HepG2 (cell line): Measurements from ENCODE around the gene CLDN19. TPM values are rescaled to one million over a fixed set of nuclear protein-coding genes. Genes with fewer than 3 reads are reported as not detected.

Experiments used
- ASH2L ChIP-seq: fragments of 300-600, 200-600 bp; sonication (generic); IDR thresholded peaks from 2 replicates; pipeline ENCODE4 v1.7.0; 2017; ENCODE audit warnings: low read depth, mild to moderate bottlenecking, moderate library complexity, mixed read lengths, low read length; ENCODE audit not compliant: insufficient read length
- CBFB ChIP-seq: sonication (generic); formaldehyde crosslinking; IDR thresholded peaks from 2 replicates; pipeline ENCODE4 v1.4.0; 2020; ENCODE audit warnings: missing genetic modification reagents
- CERS6 ChIP-seq: sonication (generic); formaldehyde crosslinking; IDR thresholded peaks from 2 replicates; pipeline ENCODE4 v1.5.0; 2020; ENCODE audit warnings: missing genetic modification reagents
- FOXK1 ChIP-seq: sonication (generic); formaldehyde crosslinking; IDR thresholded peaks from 2 replicates; pipeline ENCODE4 v1.4.0; 2020; ENCODE audit warnings: low read depth, missing genetic modification reagents, borderline replicate concordance
- GABPA ChIP-seq, 2 experiments: IDR thresholded peaks; 2 replicates each; pipeline ENCODE4 v1.6.1; 2011 to 2016; ENCODE audit warnings: low read depth in 2 of 2, low read length in 1 of 2, missing biosample characterization in 1 of 2, missing genetic modification characterization in 1 of 2
- JDP2 ChIP-seq: sonication (generic); formaldehyde crosslinking; IDR thresholded peaks from 2 replicates; pipeline ENCODE4 v1.8.1; 2022; ENCODE audit warnings: missing genetic modification reagents, borderline replicate concordance
- MEF2D ChIP-seq: sonication (generic); formaldehyde crosslinking; IDR thresholded peaks from 2 replicates; pipeline ENCODE4 v1.5.1; 2020; ENCODE audit warnings: mild to moderate bottlenecking, missing genetic modification reagents
- MIER2 ChIP-seq: IDR thresholded peaks from 2 replicates; pipeline ENCODE4 v1.6.1; 2016; ENCODE audit warnings: missing biosample characterization, missing genetic modification reagents
- NR0B2 ChIP-seq: sonication (generic); formaldehyde crosslinking; IDR thresholded peaks from 2 replicates; pipeline ENCODE4 v1.4.0; 2020; ENCODE audit warnings: mild to moderate bottlenecking, missing genetic modification reagents
- PRDM10 ChIP-seq: sonication (generic); formaldehyde crosslinking; IDR thresholded peaks from 2 replicates; pipeline ENCODE4 v1.4.0; 2020; ENCODE audit warnings: low read depth, missing genetic modification reagents
- RAD21 ChIP-seq: fragments of 450-650 bp; formaldehyde crosslinking; IDR thresholded peaks from 2 replicates; pipeline ENCODE4 v1.5.0; 2020; ENCODE audit warnings: mild to moderate bottlenecking
- SIX4 ChIP-seq: sonication (generic); formaldehyde crosslinking; IDR thresholded peaks from 2 replicates; pipeline ENCODE4 v1.4.0; 2020; ENCODE audit warnings: missing genetic modification reagents
- SNAPC5 ChIP-seq: sonication (generic); formaldehyde crosslinking; IDR thresholded peaks from 2 replicates; pipeline ENCODE4 v1.8.1; 2023; ENCODE audit warnings: mild to moderate bottlenecking, missing genetic modification reagents, borderline replicate concordance
- TEAD2 ChIP-seq: sonication (generic); formaldehyde crosslinking; IDR thresholded peaks from 2 replicates; pipeline ENCODE4 v1.9.0; 2021; ENCODE audit warnings: missing genetic modification reagents
- ZC3H13 ChIP-seq: sonication (generic); formaldehyde crosslinking; IDR thresholded peaks from 2 replicates; pipeline ENCODE4 v1.8.1; 2023; ENCODE audit warnings: mild to moderate bottlenecking, missing genetic modification reagents, moderate library complexity
- ZFP36 ChIP-seq: fragments of 150-350 bp; IDR thresholded peaks from 2 replicates; pipeline ENCODE4 v1.6.1; 2018; ENCODE audit warnings: borderline replicate concordance, low read length, low read depth; ENCODE audit not compliant: partially characterized antibody
- ZFP37 ChIP-seq: sonication (generic); formaldehyde crosslinking; IDR thresholded peaks from 2 replicates; pipeline ENCODE4 v1.4.0; 2020; ENCODE audit warnings: missing genetic modification reagents, borderline replicate concordance
- ZNF33A ChIP-seq: sonication (generic); formaldehyde crosslinking; IDR thresholded peaks from 2 replicates; pipeline ENCODE4 v1.5.1; 2020; ENCODE audit warnings: missing genetic modification reagents, mild to moderate bottlenecking, moderate library complexity, borderline replicate concordance
- ZNF563 ChIP-seq: sonication (generic); formaldehyde crosslinking; IDR thresholded peaks from 2 replicates; pipeline ENCODE4 v1.8.0; 2022; ENCODE audit warnings: mild to moderate bottlenecking, moderate library complexity, missing genetic modification reagents
- ZNF572 ChIP-seq: sonication (generic); formaldehyde crosslinking; IDR thresholded peaks from 2 replicates; pipeline ENCODE4 v1.5.1; 2020; ENCODE audit warnings: mild to moderate bottlenecking, missing genetic modification reagents
- ZNF768 ChIP-seq: sonication (generic); formaldehyde crosslinking; IDR thresholded peaks from 2 replicates; pipeline ENCODE4 v1.4.0; 2020; ENCODE audit warnings: missing genetic modification reagents
- ZNF850 ChIP-seq: sonication (generic); formaldehyde crosslinking; conservative IDR thresholded peaks from 2 replicates; pipeline ENCODE4 v1.9.0; 2021; ENCODE audit warnings: mild to moderate bottlenecking, missing genetic modification reagents
- polyA plus RNA-seq, 8 experiments: library from polyadenylated mRNA; depleted of rRNA in 3 of 8; stranded (reverse) in 7 of 8; unstranded in 1 of 8; fragments of >200 nt; fragmentation: Illumina TruSeq in 4 of 8; extraction: Trizol in 4 of 8; gene quantifications; 2 replicates each; pipeline versions ENCODE4 v1.2.1 to v1.2.3, GENCODE V29; 2011 to 2016; ENCODE audit warnings: low read depth in 4 of 8, missing spikeins in 1 of 8, mixed read lengths in 1 of 8; ENCODE audit not compliant: insufficient read depth in 1 of 8
- total RNA-seq, 5 experiments: library from RNA; depleted of rRNA; stranded (reverse); fragments of >200 nt; fragmentation: Illumina TruSeq; extraction: Trizol; gene quantifications; 2 replicates each; pipeline ENCODE4 v1.2.3, GENCODE V29; 2016; ENCODE audit warnings: low read depth in 1 of 5
- TF ChIP-seq, protein P1 (sequence below): conservative IDR thresholded peaks from 2 replicates; pipeline ENCODE4 v1.6.1; 2018; ENCODE audit warnings: missing genetic modification reagents

Gene CLDN19
- total and polyA plus RNA-seq, 2 of the 13 experiments (the other 11 are each of a cell fraction or from before 2014, with no cell fraction given), result 5.0 to 7.6 TPM

GRCh38 chr1:42766741-42767509, 26.9 kb upstream of the CLDN19 start, which contains the start of the genes C1orf50 and P3H1 (continued):
- TF ChIP-seq, protein P1, sequence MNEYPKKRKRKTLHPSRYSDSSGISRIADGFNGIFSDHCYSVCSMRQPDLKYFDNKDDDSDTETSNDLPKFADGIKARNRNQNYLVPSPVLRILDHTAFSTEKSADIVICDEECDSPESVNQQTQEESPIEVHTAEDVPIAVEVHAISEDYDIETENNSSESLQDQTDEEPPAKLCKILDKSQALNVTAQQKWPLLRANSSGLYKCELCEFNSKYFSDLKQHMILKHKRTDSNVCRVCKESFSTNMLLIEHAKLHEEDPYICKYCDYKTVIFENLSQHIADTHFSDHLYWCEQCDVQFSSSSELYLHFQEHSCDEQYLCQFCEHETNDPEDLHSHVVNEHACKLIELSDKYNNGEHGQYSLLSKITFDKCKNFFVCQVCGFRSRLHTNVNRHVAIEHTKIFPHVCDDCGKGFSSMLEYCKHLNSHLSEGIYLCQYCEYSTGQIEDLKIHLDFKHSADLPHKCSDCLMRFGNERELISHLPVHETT (CRISPR knock-in tag), result no peak; the same call in none of the 2 replicates
- TF ChIP-seq ASH2L (peak; percentile 82), TEAD2 (CRISPR knock-in tag) (0 out of 2 replicates have a peak, but pooled peaks have one; percentile 23), RAD21 (CRISPR knock-in tag) (peak; percentile 48), MIER2 (CRISPR knock-in tag) (no peak), ZNF850 (no peak), PRDM10 (peak; percentile 6; the same call in 1 of the 2 replicates), ZNF563 (CRISPR knock-in tag) (peak; percentile 21; the same call in 1 of the 2 replicates), ZNF768 (no peak), JDP2 (CRISPR knock-in tag) (no peak), ZC3H13 (CRISPR knock-in tag) (no peak), GABPA (IDR thresholded peaks at IDR 0.05; ENCODE audit: low read depth, low read length) (no peak), GABPA (CRISPR knock-in tag; IDR thresholded peaks at IDR 0.05; ENCODE audit: low read depth) (peak; percentile 69; the same call in 1 of the 2 replicates), ZNF33A (CRISPR knock-in tag) (no peak), FOXK1 (no peak; the same call in 1 of the 2 replicates), ZNF572 (CRISPR knock-in tag) (0 out of 2 replicates have a peak, but pooled peaks have one; percentile 89), ZFP36 (no peak), CBFB (CRISPR knock-in tag) (no peak), NR0B2 (peak; percentile 66; the same call in 1 of the 2 replicates), SNAPC5 (CRISPR knock-in tag) (no peak; the same call in 1 of the 2 replicates), MEF2D (peak; percentile 19; the same call in 1 of the 2 replicates), ZFP37 (no peak), CERS6 (no peak), SIX4 (CRISPR knock-in tag) (no peak)
